ENCODE results near the gene HOXA6.

- TF ChIP-seq HMGXB4 (CRISPR knock-in tag; IDR thresholded peaks at IDR 0.05), result no peak
- TF ChIP-seq PRDM15 (CRISPR knock-in tag; IDR thresholded peaks at IDR 0.05), result no peak
- TF ChIP-seq CTCF (IDR thresholded peaks at IDR 0.05), result no peak
- no peak for TF ChIP-seq ZNF232 (CRISPR knock-in tag; IDR thresholded peaks at IDR 0.05)
- TF ChIP-seq NFE2L1 (CRISPR knock-in tag; IDR thresholded peaks at IDR 0.05), result no peak
- TF ChIP-seq E2F4 (CRISPR knock-in tag; IDR thresholded peaks at IDR 0.05; ENCODE audit: borderline replicate concordance, low read depth), result no peak
- no peak for TF ChIP-seq FOXP4 (CRISPR knock-in tag; IDR thresholded peaks at IDR 0.05)
- TF ChIP-seq EMX1 (CRISPR knock-in tag; IDR thresholded peaks at IDR 0.05), result no peak
- TF ChIP-seq CREM (CRISPR knock-in tag; IDR thresholded peaks at IDR 0.05), result no peak
- TF ChIP-seq JUN (CRISPR knock-in tag; IDR thresholded peaks at IDR 0.05), result no peak
- TF ChIP-seq ELF4 (CRISPR knock-in tag; IDR thresholded peaks at IDR 0.05; ENCODE audit: low read depth), result no peak
- no peak for TF ChIP-seq USF2 (CRISPR knock-in tag; IDR thresholded peaks at IDR 0.05)
- TF ChIP-seq ATF3 (CRISPR knock-in tag; conservative IDR thresholded peaks at IDR 0.05), result no peak
- TF ChIP-seq NFYB (CRISPR knock-in tag; conservative IDR thresholded peaks at IDR 0.05; ENCODE audit: low read depth), result no peak
These were observed 46.4 kb upstream of the HOXA6 start for GRCh38 chr7:27194002-27194352.
